Stimulated activated CD4-positive, alpha-beta T cell treated with anti-CD3 and anti-CD28 coated beads, Interleukin-1b, Interleukin-23, amount 100 ng/mL, for 1 hour (primary cell): ENCODE measurements around the gene HLA-F.

Experiments used
- DNase-seq, 2 donors: peaks; one replicate each; pipeline ENCODE4 v3.0.0-alpha.2; 2020; ENCODE audit warnings: low read depth in 2 of 2

HLA-F gene

DNA sequence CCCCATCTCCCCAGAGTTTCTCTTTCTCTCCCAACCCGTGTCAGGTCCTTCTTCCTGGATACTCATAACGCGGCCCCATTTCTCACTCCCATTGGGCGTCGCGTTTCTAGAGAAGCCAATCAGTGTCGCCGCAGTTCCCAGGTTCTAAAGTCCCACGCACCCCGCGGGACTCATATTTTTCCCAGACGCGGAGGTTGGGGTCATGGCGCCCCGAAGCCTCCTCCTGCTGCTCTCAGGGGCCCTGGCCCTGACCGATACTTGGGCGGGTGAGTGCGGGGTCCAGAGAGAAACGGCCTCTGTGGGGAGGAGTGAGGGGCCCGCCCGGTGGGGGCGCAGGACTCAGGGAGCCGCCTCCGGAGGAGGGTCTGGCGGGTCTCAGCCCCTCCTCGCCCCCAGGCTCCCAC lies at the start of gene HLA-F:
TSS of gene HLA-F (plus strand) at position 173 of the 404 bp plus-strand sequence. CDS start at position 203, 30 bp downstream.
- DNase-seq, result peak; percentile 60 to 73

GRCh38 chr6:29674008-29674407 lies 49.2 kb upstream of the HLA-F start:
- DNase-seq, result no peak

GRCh38 chr6:29675561-29675960 lies 47.7 kb upstream of the HLA-F start:
- no peak for DNase-seq

GRCh38 chr6:29676981-29677601 lies 46.1 kb upstream of the HLA-F start:
- DNase-seq, result no peak

DNA sequence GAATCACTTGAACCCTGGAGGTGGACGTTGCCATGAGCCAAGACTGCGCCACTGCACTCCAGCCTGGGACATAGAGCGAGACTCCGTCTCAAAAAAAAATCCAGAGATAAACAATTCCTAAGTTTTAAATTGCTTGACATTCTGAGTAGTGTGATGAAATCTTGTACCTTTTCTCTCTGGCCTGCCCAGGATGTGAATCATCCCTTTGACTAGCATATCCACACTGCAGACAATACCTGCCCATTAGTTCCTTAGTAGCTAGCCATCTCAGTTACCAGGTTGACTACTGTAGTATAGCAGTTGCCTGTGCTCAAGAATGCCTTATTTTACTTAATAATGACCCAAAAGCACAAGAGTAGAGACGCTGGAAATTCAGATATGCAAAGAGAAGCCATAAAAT lies 45.1 kb upstream of the HLA-F start:
- DNase-seq, result no peak

GRCh38 chr6:29679962-29680361 lies 43.3 kb upstream of the HLA-F start:
- no peak for DNase-seq

DNA sequence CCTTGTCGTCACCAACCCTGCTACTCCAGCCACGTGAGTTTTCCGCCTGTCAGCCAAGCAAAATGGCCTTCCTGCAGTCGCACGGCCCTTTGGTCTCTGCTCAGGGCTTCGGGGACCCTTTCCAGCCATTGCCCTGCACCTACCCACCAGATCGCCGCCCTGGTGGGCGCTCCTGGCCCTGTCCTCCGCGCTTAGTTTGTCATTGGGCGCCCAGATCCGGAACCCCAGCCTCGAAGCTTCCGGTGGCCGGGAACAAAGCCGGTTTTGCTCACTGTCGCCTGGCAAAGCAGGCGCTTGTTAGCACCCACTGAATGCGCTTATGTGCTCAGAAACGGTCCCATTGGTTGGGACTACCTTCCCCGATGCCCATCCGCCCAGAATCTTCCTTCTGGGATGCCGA lies 42.8 kb upstream of the HLA-F start:
- DNase-seq, result no peak

GRCh38 chr6:29680904-29681303 lies 42.3 kb upstream of the HLA-F start, which contains the start of gene ZFP57:
Gene ZFP57, minus strand, starts transcription at chr6:29681152. Its CDS starts 4,149 bp downstream, at chr6:29677003.
- no peak for DNase-seq

- DNase-seq, result no peak
Observed at GRCh38 chr6:29681811-29682210, 41.4 kb upstream of the HLA-F start.

GRCh38 chr6:29685718-29686326 lies 37.4 kb upstream of the HLA-F start:
- DNase-seq, result no peak

DNA sequence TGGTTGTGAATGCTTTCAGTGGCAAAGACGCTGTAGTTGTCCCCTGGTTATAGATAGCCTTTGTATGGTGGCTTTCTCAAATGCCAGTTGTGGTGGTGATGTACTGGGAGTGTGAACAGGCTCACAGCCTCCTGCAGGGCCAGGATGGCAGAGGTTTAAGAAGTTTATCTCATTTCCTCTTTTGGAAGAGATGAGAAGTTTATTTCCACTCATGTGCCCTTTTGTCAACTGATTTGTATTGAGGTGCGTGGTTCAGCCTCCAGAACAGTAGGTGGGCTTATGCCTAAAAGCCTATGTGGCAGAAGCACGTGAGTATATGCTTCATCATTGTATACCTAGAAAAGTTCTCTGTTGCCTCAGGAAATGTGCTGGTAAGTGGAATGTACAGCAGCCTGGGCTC lies 28.6 kb upstream of the HLA-F start:
- no peak for DNase-seq

DNA sequence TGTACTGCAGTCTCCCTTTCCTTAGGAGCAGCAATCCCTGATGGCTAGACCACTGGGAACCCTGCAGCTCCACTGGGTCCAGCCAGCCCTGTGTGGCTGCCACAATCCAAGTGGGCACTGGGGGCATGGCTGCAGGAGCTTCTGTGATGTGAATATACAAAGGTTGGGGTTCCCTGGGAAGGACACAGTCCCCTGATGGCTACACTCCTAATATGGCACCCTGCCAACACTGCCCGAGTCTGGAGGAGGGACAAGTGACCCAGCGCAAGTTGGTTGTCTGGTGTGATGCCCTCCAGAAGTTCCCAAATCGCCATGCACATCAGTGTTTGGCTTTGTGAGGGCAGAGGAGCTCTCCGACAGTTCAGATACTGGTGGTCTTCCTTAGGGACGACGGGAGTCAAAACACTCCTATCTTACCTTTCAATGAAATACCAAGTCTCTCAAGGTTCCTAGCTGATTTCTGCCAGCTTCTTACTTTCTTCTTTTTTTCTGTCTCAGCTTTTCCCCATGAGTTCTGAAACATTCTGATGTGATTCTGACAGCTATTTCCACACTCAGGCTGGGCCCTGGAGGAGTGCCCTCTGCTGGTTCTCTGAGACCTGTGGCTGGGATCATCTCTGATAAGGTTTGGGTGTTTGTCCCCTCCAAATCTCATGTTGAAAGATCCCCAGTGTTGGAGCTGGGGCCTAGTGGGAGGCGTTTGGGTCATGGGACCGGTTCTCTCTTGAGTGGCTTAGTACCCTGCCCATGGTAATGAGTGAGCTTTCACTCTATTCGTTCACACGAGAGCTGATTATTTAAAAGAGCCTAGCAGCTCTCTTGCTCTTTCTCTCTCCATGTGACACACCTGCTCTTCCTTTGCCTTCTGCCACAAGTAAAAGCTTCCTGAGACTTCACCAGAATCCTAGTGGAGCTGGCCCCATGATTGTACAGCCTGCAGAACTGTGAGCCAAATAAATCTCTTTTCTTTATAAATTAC lies 26.8 kb upstream of the HLA-F start:
- DNase-seq, result no peak

GRCh38 chr6:29702519-29703103 lies 20.6 kb upstream of the HLA-F start:
- DNase-seq, result peak; percentile 61 to 65

- no peak for DNase-seq
Observed at GRCh38 chr6:29705389-29706231, 17.6 kb upstream of the HLA-F start.

- peak in 1 of 2 donors; percentile 24 for DNase-seq
Observed at GRCh38 chr6:29708432-29709179, 14.6 kb upstream of the HLA-F start.

DNA sequence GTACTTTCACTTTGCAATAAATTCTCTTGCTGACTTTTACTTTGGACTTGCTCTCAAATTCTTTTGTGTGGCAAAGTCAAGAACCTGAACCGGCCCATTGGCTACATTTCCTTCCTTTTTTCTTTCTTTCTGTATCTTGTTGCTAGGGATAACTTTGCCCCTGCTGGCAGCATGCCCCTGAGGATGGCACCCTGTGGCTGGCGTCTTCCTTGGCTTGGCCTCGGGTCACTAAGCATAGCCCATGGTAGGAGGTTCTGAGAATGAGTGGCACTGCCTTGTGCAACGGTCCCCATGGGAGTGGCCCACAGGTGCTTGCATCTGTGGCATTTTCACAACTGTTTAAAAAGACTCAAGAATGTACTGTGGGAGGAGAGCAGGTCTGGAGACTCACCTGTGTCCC lies 14.0 kb upstream of the HLA-F start:
- DNase-seq, result no peak

DNA sequence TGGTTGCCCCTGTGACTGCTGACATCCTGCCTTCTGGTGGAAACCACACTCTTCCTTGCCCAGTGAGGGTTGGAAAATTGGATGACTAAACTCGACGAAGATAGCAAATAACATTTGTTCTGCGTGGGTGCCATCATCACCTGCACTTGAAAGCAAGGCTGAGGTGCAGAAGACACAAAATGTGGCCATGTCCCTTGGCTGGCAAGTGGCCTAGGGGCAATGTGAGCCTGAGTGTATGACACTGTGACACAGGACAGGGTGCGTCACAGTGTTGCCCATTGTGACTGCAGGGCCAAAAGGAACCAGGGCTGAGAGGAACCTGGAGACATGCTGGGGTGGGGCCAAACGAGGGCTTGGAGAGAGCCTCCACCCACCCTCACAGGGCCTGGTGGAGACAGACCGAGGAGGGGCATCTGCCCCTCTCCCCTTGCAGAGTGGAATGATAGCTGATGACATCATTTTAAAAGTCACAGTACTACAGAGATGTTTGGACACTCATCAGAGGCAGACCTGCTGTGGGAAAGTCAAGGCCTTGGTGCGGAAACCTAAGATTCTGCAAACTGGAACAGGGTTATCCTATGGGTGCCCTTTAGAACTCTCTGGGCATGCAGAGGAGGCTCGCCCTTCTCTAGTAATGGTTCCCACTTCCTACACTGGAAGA lies 12.8 kb upstream of the HLA-F start:
- DNase-seq, result no peak

DNA sequence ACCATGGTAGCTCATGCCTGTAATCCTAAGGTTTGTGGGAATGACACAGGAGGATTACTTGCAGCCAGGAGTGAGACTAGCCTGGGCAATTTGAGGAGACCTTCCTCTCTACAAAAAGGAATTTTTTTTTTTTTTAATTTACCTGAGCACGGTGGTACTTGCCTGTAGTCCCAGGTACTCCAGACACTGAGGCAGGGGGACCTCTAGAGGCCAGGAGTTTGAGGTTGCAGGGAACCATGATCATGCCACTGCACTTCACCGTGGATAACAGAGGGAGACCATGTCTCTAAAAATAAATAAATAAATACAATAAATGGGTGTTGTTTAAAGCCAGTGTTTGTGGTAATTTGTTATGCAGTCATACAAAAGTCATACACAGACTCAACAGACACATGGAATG lies 2.4 kb upstream of the HLA-F start:
- no peak for DNase-seq

GRCh38 chr6:29723666-29724588 lies 693 bp downstream of the HLA-F start:
- peak; percentile 58 to 89 for DNase-seq
